ENCODE data around the gene UBE2Q1.
A peak's percentile ranks its signal among the peaks of the same experiment; 100 is the strongest.

The UBE2Q1 gene

DNA sequence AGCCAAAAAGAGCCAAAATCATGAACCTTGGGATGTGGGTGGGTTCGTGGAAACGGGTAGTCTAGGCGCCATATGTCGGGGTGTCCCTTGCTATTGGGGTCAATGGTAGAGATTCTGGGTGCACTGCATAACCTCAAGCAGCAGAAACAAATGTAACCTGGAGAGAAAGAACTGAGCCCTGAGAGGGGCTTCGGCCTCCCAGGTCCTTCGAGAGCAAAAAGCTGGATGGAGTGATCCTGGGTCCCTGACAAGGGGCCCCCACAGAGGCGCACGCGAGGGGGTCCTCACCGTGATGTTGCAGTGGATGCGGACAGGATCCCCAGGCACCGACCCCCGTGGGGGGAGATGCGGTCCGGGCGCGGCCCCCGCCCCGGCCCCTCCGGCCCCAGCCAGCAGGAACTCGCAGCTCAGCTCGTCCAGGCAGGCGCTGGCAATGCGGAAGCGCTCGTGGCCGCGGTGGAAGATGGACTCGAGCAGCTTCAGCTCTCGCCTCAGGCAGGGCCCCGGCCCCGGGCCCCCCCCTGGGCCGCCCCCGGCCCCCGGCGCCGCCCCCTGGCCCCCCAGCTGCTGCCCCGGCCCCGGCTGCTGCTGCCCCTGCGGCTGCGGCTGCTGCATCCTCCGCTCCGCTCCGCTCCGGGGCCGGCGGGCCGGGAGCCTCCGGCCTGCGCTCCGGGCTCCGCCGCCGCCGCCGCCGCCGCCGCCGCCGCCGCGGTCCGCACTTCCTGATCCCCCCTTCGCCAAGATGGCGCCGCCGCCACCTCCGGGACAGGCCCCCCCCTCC lies at the start of gene UBE2Q1:
TSS of gene UBE2Q1 (minus strand) at position 724 of the 781 bp plus-strand sequence. CDS start at position 615, 109 bp downstream.
- no peak for DNase-seq (ENCODE audit: low read depth, low spot score)

DNA sequence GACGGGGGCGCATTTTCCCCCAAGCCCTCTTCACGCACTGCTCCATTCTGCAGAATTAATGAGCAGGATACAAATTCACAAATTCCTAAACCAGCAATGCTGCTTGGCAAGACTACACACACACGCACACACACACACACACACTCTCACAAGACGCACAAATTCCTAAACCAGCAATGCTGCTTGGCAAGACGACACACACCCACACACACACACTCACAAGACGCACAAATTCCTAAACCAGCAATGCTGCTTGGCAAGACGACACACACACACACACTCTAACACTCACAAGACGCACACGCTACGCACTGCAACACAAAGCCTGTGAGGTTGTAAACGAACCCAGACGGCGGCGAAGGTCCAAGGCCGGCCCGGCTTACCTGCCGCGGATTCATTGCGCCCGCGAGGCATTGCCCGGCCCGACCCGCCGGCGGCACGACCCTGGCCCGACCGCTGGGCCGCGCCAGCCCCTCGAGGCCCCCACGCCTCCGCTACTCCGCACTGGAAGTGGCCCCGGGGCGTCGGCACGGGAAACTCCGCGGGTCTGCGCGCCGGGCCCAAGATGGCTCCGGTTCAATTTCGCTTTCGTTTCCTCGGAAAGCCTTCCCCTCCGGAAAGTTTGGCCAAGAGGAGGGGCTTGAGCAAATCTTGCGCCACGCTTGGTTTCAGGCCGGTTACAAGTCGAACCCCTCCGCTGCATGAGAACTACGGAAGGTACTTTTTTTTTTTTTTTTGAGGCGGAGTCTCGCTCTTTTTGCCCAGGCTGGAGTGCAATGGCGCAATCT lies 49.3 kb upstream of the UBE2Q1 start, which contains the start of gene ADAR:
TSS of gene ADAR (minus strand) at position 578 of the 788 bp plus-strand sequence. CDS start at position 398, 180 bp downstream.
- DNase-seq (ENCODE audit: low read depth, low spot score), result peak; percentile 86

DNA sequence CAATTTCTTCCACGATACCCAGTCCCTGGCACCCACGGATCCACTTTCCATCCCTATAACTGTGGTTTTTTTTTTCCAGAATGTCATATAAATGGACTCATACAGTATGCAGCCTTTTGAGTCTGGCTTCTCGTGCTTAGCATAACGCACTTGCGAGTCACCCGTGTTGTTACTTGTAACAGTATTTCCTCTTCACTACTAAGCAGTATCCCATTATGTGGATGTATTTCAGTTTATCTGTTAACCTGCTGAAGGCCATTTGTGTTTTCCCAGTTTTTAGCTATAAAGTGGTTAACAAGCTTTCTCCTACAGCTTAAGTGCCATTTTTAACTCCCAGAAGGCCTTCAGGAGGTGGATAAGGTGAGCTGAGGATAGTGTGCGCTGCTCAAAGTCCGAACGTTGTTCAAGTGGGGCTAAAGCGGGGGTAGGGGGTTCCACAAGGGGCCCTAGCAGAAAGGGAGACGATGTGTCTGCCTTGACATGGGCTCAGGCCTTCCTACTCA lies 48.7 kb upstream of the UBE2Q1 start:
- no peak for DNase-seq (ENCODE audit: low read depth, low spot score)

- DNase-seq (ENCODE audit: low read depth, low spot score), result no peak
These were observed 47.1 kb upstream of the UBE2Q1 start for GRCh38 chr1:154605534-154605933.

- DNase-seq (ENCODE audit: low read depth, low spot score), result no peak
These were observed 44.9 kb upstream of the UBE2Q1 start for GRCh38 chr1:154603317-154603716.

GRCh38 chr1:154599658-154600057 lies 41.2 kb upstream of the UBE2Q1 start:
- no peak for DNase-seq (ENCODE audit: low read depth, low spot score)

GRCh38 chr1:154598871-154599635 lies 40.6 kb upstream of the UBE2Q1 start:
- no peak for DNase-seq (ENCODE audit: low read depth, low spot score)

- no peak for DNase-seq (ENCODE audit: low read depth, low spot score)
These were observed 37.2 kb upstream of the UBE2Q1 start for GRCh38 chr1:154595621-154596020.

- DNase-seq (ENCODE audit: low read depth, low spot score), result no peak
These were observed 36.3 kb upstream of the UBE2Q1 start for GRCh38 chr1:154594811-154595210.

DNA sequence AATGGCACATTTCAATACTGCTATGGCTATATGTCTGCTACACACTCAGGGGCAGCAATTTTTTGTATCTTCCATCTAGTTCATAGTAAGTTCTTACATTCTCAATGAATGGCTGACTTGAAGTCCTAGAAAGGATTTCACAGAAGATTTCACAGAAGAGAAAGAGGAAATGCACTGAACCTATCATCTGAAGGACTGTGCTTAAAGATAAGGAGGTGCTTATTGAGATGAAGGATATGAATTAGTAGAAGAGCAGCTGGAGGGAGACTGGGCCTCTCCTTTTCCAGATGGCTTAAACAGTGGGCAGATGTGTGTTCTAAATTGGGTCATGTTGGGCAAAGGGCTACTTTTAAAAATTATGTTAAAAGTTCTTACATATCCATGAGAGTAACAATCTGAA lies 34.9 kb upstream of the UBE2Q1 start:
- no peak for DNase-seq (ENCODE audit: low read depth, low spot score)

DNA sequence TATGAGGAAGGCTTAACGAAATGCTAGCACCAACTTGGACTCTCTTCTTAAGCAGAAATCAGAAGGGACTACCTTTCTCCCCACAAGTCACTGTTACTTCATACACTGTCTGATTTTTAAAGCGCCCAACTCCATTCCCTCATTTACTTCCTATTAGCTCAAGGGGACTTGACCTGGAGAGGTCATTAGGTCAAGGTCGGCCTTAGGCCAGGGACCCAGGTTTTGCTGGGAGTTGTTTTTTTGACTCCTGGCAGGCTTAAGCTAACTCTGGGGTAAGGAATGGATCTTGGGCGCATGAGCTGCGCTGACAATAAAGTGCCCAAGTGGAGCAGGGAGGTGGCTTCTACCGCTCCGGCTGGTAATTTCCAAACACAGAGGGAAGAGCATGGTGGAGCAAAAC lies 32.7 kb upstream of the UBE2Q1 start:
- DNase-seq (ENCODE audit: low read depth, low spot score), result no peak

- no peak for DNase-seq (ENCODE audit: low read depth, low spot score)
These were observed 32.3 kb upstream of the UBE2Q1 start for GRCh38 chr1:154590756-154591155.

DNA sequence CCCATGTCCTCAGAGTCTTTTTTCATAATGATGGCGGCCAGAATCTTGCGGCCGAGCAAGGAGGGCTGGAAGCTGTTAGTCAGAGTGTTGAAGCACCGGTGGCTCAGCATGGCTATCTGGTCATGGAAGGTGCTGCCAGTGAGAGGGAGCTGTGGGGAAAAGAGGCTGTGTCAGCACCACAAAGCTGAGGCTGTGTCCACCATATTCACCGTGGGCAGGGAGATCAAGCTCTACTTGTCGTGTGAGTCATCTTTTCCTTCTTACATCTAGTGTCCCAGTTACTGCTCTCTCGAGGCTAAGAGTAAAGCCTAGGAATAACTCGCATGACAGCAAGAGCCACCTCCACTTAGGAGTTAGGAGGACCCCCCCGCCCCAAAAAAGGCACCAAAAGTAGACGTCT lies 31.3 kb upstream of the UBE2Q1 start:
- no peak for DNase-seq (ENCODE audit: low read depth, low spot score)

- DNase-seq (ENCODE audit: low read depth, low spot score), result no peak
These were observed 28.2 kb upstream of the UBE2Q1 start for GRCh38 chr1:154586641-154587040.

DNA sequence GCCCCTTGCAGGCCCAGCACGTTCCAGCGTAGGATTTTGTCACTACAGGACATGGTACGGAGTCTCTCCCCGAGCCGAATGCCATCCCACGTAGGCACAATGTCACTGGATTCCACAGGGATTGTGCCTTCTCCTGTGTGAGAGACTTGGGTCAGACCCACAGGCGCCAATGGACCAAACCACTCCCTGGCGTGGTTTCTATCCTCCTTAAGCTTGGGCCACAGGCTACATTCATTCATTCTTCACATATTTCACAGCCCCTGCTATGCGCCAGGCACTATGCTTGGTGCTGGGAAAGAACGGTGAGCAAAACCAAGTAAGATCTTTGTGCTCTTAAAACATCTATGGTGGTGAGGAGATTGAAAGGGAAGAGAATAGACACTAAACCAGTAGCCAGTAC lies 27.8 kb upstream of the UBE2Q1 start:
- no peak for DNase-seq (ENCODE audit: low read depth, low spot score)

DNA sequence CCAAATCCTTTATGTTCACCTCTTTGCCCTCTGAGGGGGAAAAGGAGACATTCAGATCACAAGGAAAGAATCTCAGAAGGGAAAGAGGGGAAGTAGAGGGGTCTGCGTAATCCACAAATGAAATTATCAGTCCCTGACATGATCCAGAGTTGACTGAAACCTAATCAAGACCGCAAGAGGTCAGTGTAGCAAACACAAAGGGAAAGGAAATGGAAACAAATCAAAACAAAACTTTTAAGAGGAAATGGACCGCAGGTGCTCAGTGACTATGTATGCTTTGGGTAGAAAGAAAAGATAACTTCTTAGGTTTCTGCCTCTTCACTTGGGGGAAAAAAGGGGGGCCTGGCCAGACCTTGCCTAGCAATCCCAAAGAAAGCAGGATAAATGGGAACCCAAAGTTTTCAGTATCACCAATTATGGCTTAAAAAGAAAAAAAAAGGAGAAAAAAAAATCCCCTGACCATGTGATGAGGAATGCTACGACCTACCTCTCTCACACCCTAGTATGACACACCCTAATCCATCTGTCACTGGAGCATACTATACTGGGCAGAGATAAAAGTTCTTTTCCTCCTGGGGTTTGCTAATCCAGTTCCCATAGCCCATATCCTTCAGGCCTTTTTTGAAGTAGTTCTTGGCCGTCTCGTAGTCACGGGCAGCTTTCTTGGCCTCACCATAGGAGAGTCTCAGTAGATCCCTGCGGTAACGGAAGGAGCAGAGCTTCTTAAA lies 26.0 kb upstream of the UBE2Q1 start:
- no peak for DNase-seq (ENCODE audit: low read depth, low spot score)

DNA sequence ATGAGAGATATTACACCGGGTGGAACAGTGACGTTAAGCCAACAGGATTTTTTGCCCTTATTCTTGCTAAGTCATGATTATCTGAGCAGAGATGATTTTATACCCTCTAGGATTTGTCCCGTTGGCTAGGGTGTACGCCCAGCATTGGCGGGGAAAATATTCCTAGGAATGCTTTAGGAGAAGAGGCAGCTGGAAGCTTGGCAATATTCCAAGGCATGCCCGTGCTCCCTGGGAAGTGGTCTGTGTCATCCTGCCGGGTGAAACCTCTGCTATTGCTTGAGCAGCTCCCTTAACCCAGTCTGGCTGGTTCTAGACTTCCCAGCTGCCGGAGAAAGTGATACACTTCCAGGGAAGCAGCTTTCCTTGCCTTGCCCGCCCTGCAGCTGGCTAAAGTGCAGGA lies 25.3 kb upstream of the UBE2Q1 start:
- no peak for DNase-seq (ENCODE audit: low read depth, low spot score)

DNA sequence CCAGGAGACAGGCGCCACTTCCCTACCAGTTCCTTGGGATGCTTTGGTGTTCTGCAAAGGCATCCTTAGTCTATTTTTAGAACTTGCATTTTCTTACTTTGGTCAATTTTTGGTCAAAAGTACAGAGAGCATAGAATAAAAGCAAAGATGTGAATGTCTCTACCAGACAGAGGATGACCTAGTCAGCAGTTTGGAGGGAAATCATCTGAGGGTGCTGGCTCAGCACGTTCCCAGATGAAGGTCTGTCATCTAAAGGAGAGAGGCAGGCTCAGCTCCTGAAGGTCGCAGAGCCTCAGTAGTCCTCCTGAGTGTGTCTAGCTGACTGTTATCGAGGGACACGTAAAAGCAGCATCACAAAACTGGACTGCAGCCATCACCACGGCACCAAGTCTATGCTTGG lies 24.4 kb upstream of the UBE2Q1 start:
- DNase-seq (ENCODE audit: low read depth, low spot score), result no peak

- DNase-seq (ENCODE audit: low read depth, low spot score), result no peak
These were observed 23.3 kb upstream of the UBE2Q1 start for GRCh38 chr1:154581766-154582165.

- DNase-seq (ENCODE audit: low read depth, low spot score), result no peak
These were observed 20.9 kb upstream of the UBE2Q1 start for GRCh38 chr1:154579374-154579773.

GRCh38 chr1:154578058-154578418 lies 19.6 kb upstream of the UBE2Q1 start:
- no peak for DNase-seq (ENCODE audit: low read depth, low spot score)

Data from activated naive CD8-positive, alpha-beta T cell treated with anti-CD3 and anti-CD28 coated beads, Interleukin-2, amount 50 U/mL, for 16 hours (primary cell).